Measurements from ENCODE around the gene MPHOSPH6. TPM values are rescaled to one million over a fixed set of nuclear protein-coding genes. Genes with fewer than 3 reads are reported as not detected.

The MPHOSPH6 gene
- total RNA-seq, 3 donors from 2014 or later = 24.0 to 70.4 (median 60.0) TPM

DNA sequence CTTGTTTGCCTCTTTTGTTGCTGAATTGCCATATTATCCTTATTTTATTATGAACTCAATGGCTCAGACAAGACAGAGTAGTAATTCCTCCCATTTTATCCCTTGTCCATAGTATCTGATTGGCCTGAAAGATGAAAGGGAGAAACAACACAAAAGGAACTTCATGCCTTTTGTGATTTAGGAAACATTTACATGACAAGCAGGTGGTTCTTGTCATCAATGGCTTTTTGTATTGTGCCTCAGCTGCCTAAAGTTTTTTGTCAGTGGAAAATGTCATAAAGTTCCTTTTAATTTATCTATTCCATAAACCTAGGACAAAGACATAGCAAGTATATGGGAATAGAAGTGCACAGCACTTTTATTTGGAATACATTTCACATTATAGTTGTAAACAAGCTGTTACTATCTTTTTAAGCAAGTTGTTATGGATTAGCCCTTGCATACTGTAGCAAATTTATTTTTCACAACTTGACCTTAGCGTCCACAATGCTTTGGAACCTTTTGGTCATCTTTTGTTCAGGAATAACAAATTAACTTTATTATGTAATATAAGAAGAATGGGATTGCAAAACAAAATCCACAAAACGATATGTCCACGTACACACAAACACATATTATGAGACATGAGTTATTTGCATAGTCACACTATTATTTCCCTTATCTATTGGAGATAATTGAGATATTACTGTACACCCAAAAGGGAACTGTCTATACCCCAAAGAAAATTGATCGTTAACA lies 12.4 kb upstream of the MPHOSPH6 start:
- TF ChIP-seq POLR2A (IDR thresholded peaks at IDR 0.05) (no peak), POLR2AphosphoS5 (IDR thresholded peaks at IDR 0.05) (no peak)
- TF ChIP-seq, protein P1, sequence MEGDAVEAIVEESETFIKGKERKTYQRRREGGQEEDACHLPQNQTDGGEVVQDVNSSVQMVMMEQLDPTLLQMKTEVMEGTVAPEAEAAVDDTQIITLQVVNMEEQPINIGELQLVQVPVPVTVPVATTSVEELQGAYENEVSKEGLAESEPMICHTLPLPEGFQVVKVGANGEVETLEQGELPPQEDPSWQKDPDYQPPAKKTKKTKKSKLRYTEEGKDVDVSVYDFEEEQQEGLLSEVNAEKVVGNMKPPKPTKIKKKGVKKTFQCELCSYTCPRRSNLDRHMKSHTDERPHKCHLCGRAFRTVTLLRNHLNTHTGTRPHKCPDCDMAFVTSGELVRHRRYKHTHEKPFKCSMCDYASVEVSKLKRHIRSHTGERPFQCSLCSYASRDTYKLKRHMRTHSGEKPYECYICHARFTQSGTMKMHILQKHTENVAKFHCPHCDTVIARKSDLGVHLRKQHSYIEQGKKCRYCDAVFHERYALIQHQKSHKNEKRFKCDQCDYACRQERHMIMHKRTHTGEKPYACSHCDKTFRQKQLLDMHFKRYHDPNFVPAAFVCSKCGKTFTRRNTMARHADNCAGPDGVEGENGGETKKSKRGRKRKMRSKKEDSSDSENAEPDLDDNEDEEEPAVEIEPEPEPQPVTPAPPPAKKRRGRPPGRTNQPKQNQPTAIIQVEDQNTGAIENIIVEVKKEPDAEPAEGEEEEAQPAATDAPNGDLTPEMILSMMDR (IDR thresholded peaks at IDR 0.05) = no peak
- H3K4me1 ChIP-seq = no peaks in the 10 kb centered on the region
- DNase-seq (ENCODE audit: low spot score in 2 of 2) = no peak
- no peaks in the 10 kb centered on the region for H3K9me3 ChIP-seq
- H3K36me3 ChIP-seq = no peaks in the 10 kb centered on the region
- no peaks in the 10 kb centered on the region for H3K27me3 ChIP-seq
- no peak overlapping the region for H3K27ac ChIP-seq
- intact Hi-C loops (cut with DNase I; ENCODE audit: low total_unique reads) = no loop called here
- no peak overlapping the region for H3K4me3 ChIP-seq

DNA sequence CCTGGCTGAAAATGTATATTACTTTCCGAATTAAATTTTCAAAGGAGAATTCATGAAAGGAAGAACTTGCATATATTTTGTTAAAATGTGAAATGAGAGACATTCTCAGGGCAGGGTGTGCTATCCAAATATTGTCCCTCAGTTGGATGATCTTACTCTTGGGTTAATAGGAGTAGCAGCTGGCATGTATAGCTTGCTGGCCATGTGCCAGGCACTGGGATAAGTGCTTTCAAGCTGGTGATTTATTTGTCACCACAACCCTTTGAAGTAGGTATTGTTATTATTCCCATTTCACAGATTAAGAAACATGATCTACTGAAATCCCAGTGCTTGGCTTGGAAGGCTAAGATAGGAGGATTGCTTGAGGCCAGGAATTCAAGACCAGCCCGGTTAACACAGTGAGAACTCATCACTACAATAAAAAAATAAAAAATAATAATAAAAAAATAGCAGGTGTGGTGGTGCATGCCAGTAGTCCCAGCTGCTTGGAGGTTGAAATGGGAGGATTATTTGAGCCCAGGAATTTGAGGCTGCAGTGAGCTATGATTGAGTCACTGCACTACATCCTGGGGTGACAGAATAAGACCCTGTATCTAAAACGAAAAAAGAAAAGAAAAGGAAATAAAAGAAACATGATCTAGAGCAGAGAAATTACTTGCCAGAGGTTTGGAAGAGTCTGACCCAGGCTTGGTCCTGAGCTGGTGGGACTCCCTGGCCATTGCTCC lies 11.6 kb upstream of the MPHOSPH6 start:
- TF ChIP-seq POLR2A (IDR thresholded peaks at IDR 0.05) (no peak), POLR2AphosphoS5 (IDR thresholded peaks at IDR 0.05) (no peak)
- TF ChIP-seq, protein P1 (IDR thresholded peaks at IDR 0.05) = no peak
- no peaks in the 10 kb centered on the region for H3K36me3 ChIP-seq
- H3K27ac ChIP-seq = no peak overlapping the region
- DNase-seq (ENCODE audit: low spot score in 2 of 2) = no peak
- H3K4me1 ChIP-seq = no peaks in the 10 kb centered on the region
- no peak overlapping the region for H3K4me3 ChIP-seq
- no peaks in the 10 kb centered on the region for H3K27me3 ChIP-seq
- intact Hi-C loops (cut with DNase I; ENCODE audit: low total_unique reads) = no loop called here
- no peaks in the 10 kb centered on the region for H3K9me3 ChIP-seq

DNA sequence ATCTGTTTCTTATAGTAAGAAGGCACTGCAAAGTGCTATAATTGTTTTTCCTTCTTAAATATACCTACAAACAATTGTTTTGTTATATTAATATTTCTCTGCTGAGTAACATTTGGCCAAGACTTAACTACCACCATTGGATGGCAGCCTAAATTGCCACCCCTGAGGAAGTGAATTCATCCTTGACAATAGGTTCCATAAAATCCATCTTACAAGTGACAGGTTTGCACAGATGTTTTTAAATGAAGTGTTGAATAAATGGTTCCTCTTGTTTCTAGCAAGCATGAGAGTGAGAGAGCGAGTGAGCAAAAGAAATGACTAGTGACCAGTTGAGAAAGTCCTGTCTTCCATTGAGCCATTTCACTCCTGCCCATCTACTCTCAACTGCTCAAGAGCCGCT lies 8.3 kb upstream of the MPHOSPH6 start:
- intact Hi-C loops (cut with DNase I; ENCODE audit: low total_unique reads) = loop anchor here (5.0 kb wide), 1 partner anchor 334 kb away; no protein-coding TSS in a partner anchor
- TF ChIP-seq POLR2A (IDR thresholded peaks at IDR 0.05) = no peak
- no peak for TF ChIP-seq POLR2AphosphoS5 (IDR thresholded peaks at IDR 0.05)
- TF ChIP-seq, protein P1 (IDR thresholded peaks at IDR 0.05) = no peak

DNA sequence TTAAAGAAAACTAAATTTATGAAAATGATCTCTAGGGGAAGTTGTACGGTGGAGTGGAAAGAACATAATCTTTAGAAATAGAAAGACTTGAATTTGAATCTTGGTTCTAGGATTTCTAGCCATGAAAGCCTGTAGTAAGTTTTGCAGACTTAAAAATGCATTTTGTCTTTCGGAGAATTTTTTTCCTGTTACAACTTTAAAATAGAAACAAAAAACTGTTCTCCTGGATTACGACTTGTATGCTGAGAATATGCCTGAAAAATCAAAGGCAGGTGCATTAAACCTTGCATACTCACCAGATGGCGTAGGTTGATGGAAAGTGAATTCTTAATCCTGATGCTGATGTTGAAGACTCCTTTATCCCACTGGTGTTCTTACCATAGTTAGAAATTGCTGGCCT lies 7.5 kb upstream of the MPHOSPH6 start:
- no peaks in the 10 kb centered on the region for H3K9me3 ChIP-seq
- no peaks in the 10 kb centered on the region for H3K4me1 ChIP-seq
- no peak overlapping the region for H3K4me3 ChIP-seq
- intact Hi-C loops (cut with DNase I; ENCODE audit: low total_unique reads) = loop anchor here (5.0 kb wide), 1 partner anchor 335 kb away; no protein-coding TSS in a partner anchor
- no peaks in the 10 kb centered on the region for H3K27me3 ChIP-seq
- no peak overlapping the region for H3K27ac ChIP-seq
- TF ChIP-seq POLR2AphosphoS5 (IDR thresholded peaks at IDR 0.05) (no peak), POLR2A (IDR thresholded peaks at IDR 0.05) (no peak)
- TF ChIP-seq, protein P1 (IDR thresholded peaks at IDR 0.05) = no peak
- no peak for DNase-seq (ENCODE audit: low spot score in 2 of 2)
- H3K36me3 ChIP-seq = no peaks in the 10 kb centered on the region

More for the DNA sequence above, 8.3 kb upstream of the MPHOSPH6 start:
- DNase-seq (ENCODE audit: low spot score in 2 of 2) = no peak
- Histone ChIP-seq H3K27ac (no peak overlapping the region), H3K36me3 (no peaks in the 10 kb centered on the region), H3K27me3 (no peaks in the 10 kb centered on the region), H3K4me1 (no peaks in the 10 kb centered on the region), H3K9me3 (no peaks in the 10 kb centered on the region), H3K4me3 (no peak overlapping the region)

DNA sequence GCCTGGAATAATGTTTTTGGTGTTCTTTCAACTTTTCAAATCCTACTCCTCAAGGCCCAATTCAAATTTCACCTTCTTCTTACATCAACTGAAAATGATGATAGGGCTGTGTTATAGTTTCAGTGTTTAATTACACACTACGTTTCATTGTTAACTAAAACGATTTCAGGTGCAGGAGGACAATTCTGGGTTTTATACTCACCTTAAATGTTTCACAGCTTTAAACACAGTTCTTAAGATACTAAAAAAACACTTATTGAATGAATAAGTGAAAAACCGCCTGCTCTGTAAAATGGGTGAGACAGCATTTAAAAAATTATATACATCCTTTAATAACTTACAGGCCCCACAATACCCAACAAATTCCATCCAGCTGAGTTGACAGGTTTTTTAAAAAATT lies 6.2 kb upstream of the MPHOSPH6 start:
- no peak for DNase-seq (ENCODE audit: low spot score in 2 of 2)
- Histone ChIP-seq H3K4me1 (no peaks in the 10 kb centered on the region), H3K27ac (no peak overlapping the region), H3K9me3 (no peaks in the 10 kb centered on the region), H3K27me3 (no peaks in the 10 kb centered on the region), H3K4me3 (no peak overlapping the region), H3K36me3 (no peaks in the 10 kb centered on the region)
- TF ChIP-seq, protein P1 (IDR thresholded peaks at IDR 0.05) = no peak
- TF ChIP-seq POLR2A (IDR thresholded peaks at IDR 0.05) = no peak
- no peak for TF ChIP-seq POLR2AphosphoS5 (IDR thresholded peaks at IDR 0.05)
- intact Hi-C loops (cut with DNase I; ENCODE audit: low total_unique reads) = loop anchor here (5.0 kb wide), 1 partner anchor 336 kb away; no protein-coding TSS in a partner anchor
